Femur (tissue), 1 donor: ENCODE measurements around the gene ZNF480.
"Not testable (repeated sequence)": the region's sequence is repeated elsewhere in the genome, so short reads cannot be mapped to it uniquely, and the experiment has no call there.

Experiments used
- DNase-seq: peaks from one replicate; pipeline ENCODE4 v3.0.0-alpha.2; 2017

Gene ZNF480

DNA sequence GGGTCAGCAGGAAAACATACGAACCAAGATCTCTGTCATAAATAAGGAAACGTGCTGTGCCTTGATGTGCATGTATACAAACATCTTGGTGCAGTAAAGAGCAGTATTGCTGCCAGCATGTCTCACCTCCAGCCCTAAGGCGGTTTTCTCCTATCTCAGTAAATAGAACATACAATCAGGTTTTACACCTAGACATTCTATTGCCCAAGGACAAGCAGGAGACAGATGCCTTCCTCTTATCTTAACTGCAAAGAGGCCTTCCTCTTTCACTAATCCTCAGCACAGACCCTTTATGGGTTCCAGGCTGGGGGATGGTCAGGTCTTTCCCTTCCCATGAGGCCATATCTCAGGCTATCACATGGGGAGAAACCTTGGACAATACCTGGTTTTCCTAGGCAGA is 42.1 kb downstream of the ZNF480 start:
- DNase-seq: not testable (repeated sequence)

DNA sequence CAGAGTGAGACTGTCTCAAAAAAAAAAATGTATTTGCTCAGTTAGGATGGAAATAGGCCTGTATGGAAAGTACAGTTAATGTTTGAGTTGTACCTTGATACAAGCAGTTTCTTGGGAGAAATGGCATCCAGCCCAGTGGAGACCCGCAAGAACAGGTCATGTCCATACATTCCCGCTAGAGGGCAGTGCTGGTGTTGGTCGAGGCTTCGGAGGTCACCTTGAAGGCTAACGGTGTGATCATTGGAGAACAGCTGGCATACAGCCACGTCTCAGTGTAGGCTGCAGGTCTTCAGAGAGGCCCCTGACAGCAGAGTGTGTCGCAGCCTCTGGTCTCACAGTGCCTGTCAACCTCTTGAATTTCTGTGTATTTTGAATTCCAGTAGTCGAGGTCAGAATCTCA is 46.6 kb downstream of the ZNF480 start:
- DNase-seq: peak; percentile 62

DNA sequence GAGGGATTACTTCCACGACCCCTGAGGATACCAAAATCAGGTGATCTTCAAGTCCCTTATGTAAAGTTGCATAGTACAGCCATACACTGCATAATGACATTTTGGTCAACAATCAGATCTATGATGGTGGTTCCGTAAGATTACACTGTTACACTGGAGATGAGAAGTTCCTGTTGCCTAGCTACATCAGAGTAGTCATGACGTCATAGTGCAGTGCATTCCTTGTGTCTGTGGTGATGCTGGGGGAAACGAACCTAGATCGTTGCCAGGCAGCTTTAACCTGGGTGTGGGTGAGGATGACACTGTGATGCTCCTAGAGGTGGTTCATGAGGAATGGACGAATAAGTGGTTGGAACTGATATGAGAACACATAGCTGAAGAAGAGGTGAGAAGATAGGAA is 48.2 kb downstream of the ZNF480 start:
- no peak for DNase-seq

DNA sequence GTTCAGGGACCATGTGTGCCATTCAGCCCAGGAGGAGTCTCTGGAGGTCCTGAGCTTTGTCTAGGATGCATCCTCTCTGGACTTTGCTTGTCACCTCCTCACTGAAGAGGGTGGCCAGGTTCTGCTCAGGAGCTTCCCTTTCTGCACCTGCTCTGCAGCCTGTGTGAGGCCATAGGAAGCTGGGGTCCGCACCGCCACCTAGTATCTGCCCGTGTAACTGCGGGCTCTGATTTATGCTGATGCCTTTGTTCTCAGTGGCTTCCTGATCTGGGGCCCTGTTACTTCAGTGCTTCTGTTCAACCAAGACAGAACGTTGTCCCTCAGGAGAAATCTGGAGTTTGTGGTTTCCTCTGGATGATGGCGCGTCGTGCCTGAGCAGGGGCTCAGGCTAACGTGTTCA is 54.5 kb downstream of the ZNF480 start:
- no peak for DNase-seq

DNA sequence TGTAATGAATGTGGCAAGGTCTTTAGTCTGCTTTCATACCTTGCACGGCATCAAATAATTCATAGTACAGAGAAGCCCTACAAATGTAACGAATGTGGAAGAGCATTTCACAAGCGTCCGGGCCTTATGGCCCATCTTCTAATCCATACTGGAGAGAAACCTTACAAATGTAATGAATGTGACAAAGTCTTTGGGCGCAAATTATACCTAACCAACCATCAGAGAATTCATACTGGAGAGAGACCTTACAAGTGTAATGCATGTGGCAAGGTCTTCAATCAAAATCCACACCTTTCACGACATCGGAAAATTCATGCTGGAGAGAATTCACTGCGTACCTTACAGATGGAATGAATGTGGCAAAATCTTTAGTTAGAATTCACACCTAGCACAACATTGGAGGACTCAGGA is 69.5 kb downstream of the ZNF480 start:
- DNase-seq: no peak

DNA sequence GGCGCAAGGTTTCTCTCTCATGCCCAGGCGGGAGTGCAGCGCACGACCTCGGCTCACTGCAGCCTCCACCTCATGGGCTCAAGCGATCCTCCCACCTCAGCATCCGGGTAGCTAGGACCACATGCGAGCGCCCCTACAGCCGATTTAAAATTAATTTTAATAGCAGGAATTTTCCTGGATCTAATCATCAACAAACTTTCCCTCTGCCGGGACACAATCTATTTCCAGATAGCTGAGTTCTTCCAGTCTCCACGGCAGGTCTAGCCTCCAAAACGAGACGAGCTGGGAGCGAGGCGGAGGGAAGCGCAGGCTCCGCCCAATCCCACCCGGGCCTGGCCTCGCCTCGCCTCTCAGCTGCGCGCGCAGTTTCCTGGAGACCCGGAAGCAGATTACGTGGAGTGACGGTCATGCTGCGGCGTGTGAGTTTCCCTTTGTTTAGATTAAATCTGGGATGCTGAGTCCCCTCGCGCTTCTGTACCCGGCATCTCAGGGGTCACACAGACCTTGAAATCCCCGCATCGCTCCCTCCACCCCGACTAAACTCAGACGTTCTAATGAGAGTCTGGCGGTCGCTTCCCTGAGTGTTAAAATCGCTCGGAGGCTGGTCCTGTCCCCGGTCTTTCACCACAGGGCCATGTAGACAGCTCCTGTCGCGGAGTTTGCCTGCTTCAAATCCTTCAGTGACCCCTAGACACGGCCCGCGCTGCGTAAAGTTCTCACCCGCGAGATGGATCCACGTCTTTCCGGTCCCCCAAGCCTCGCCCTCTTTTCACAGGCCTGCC is 72.8 kb downstream of the ZNF480 start, which contains the start of gene ZNF880:
TSS of gene ZNF880 (plus strand) at position 365 of the 782 bp plus-strand sequence. CDS start at position 408, 43 bp downstream.
- peak; percentile 97 for DNase-seq

DNA sequence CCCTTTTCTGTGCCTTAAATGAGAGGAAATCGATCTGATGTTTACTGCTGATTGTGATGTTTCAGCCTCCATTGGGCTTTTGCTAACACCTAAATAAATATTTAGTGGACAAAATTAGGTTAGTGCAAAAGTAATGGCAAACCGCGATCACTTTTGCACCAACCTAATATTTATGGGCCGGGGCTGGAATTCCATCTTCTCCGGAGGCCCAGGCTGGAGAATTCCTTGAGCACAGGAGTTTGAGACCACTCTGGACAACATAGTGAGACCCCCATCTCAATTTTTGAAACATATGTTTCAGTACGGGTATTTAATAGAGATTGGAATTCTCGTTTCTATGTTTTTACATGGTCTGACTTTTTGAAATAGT is 73.4 kb downstream of the ZNF480 start:
- DNase-seq: no peak
